ENCODE data around the gene CCDC77.

GRCh38 chr12:475286-475685, 73.8 kb downstream of the CCDC77 start:
- TF ChIP-seq CTCF (IDR thresholded peaks at IDR 0.05) (no peak), POLR2A (IDR thresholded peaks at IDR 0.05) (no peak)

All from thyroid gland (tissue), 4 donors.